DOHH2 (cell line): ENCODE data around the gene ADAMTS18.

Experiments
- EZH2phosphoT487 ChIP-seq: fragments of 200-600 bp; sonication (generic); IDR thresholded peaks from 2 replicates; pipeline ENCODE4 v1.6.1; 2017; ENCODE audit warnings: borderline replicate concordance, mild to moderate bottlenecking, antibody characterized with exemption, low read length, moderate library complexity, mixed read lengths
- TF ChIP-seq, protein P1 (sequence below): fragments of 200-600 bp; sonication (generic); IDR thresholded peaks from one replicate; pipeline ENCODE4 v1.5.1; 2014; ENCODE audit warnings: antibody characterized with exemption, mild to moderate bottlenecking, low read depth, low read length; ENCODE audit not compliant: poor library complexity, severe bottlenecking

DNA sequence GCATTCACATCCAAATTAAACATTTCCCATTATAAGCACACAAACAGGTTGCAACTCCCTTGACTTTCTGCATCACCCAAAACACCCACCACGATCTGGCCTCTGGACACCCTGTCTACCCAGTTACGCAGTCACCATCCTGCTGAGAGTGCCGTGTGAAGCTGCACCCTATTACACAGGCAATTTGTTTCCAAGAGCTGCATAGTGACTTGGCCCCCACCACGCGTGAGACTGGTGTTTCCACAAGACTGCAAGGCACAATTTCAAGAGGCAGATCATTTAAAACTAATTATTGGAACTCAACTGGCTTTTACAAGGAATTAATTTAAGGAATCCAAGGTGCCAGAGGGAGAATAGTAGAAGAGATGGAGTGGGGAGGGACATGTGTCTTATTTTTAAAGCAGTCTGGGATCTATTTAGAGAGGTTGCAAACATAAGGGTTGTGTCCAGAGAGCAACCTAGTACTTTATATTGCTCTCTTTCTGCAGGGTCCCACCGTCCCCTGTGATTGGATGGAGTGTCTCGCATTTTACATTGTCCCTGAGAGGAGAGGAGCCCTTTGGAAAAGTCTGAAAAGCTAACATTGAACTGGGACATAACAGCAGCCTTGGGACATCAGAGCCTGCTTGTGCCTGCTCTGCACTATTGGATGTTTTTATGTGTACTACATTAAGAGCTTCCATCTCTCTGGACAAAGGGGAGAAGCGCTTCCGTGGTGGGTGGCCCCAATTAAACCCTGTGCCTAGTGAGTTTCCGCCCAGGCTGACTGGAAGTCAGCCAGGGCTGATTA lies 8.7 kb upstream of the ADAMTS18 start:
- TF ChIP-seq, protein P1, sequence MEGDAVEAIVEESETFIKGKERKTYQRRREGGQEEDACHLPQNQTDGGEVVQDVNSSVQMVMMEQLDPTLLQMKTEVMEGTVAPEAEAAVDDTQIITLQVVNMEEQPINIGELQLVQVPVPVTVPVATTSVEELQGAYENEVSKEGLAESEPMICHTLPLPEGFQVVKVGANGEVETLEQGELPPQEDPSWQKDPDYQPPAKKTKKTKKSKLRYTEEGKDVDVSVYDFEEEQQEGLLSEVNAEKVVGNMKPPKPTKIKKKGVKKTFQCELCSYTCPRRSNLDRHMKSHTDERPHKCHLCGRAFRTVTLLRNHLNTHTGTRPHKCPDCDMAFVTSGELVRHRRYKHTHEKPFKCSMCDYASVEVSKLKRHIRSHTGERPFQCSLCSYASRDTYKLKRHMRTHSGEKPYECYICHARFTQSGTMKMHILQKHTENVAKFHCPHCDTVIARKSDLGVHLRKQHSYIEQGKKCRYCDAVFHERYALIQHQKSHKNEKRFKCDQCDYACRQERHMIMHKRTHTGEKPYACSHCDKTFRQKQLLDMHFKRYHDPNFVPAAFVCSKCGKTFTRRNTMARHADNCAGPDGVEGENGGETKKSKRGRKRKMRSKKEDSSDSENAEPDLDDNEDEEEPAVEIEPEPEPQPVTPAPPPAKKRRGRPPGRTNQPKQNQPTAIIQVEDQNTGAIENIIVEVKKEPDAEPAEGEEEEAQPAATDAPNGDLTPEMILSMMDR: no peak
- no peak for TF ChIP-seq EZH2phosphoT487
